ENCODE data around the gene MAN2A1.

Gene MAN2A1

DNA sequence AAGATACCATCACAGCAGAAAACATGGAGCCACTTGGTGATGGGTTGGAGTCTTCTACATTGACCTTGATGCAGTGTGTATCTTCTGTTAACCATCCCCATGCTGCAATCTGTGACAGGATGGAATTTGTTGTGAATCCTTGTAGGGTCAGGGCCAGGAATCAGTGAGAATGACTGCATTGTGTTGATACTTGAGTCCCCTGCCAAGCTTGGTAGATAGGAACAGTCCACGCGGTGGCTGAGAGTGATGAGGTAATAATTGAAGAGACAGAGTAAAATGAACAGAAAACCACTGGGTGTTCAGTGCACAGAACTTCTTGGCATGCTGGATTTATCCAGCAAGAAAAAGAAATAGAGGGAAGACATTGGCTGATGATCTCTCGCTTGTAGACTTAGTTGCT lies 217.5 kb downstream of the MAN2A1 start:
- DNase-seq (ENCODE audit: low read depth, low spot score) = no peak

DNA sequence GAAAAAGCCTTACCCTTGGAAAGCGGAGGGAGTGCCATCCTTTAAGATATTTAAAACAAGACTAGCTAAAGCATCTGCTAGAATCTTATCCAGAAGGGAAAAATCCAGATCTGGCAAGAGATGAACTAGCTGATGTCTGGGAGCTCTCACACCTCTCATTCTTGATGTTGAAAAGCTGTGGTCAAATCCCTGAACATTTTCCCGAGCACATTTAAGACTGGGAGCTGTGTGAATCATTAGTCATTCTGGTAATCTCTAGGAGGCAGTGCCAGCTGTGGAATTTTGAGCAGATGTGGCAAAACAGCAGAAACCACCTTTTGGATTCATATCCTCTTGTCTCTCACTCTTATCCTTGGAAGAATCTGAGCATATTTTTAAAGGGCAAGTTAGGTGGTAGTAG lies 218.0 kb downstream of the MAN2A1 start:
- DNase-seq (ENCODE audit: low read depth, low spot score) = no peak

DNA sequence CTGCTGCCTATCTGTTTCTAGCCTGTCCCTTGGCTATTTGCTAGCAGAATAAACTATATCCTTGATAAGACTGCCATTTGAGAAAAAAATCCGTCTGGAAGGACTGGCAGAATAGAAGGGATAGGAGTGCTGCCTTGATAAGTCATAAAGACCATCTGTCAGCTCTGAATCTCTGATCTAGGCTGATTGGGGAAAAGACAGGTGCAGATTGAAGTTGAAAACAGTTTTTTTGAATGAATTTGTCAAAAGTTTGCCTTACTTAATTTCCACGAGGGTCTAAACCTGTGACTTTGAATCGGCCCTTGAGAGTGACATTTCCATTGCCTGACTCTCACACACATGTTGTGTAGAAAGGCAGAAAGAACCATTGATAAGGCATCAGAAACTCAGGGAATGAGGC lies 218.6 kb downstream of the MAN2A1 start:
- DNase-seq (ENCODE audit: low read depth, low spot score) = no peak

DNA sequence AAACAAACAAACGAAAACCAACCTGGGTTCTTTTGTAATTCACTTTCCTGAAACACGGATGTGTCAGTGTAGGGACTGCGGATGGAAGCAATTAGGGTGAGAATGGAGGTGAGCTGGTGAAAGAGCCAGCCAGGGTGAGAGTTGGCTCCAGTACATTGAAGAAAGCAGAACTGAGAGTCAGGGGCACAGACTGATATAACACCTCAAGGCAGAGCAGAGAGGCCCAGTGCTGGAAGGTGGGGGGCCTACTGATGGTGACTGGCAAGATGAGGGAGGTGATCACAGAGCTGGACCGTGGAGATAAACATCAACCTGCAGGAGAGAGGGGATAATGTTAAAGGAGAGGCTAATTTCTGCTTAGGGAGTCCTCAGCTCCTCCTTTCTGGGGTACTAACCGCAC lies 221.1 kb downstream of the MAN2A1 start:
- DNase-seq (ENCODE audit: low read depth, low spot score) = no peak

DNA sequence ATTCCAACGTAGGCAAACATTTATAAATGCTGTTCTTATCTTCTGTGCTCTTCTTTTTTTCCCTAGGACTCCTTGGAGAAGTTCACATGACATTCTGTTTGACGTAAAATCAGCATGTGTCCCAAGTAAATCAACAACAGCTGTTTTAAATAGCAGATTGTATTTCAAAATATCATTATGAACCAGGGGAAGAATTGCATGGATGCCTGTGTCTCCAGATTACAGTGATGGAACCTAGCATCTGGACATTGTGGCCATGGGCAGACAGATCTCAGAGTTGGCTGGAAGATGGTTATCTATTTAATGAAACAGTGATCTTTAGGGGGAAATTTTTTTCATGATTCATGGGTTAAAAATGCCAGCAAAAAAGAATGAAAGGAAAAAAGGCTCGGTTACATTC lies 222.0 kb downstream of the MAN2A1 start:
- no peak for DNase-seq (ENCODE audit: low read depth, low spot score)

DNA sequence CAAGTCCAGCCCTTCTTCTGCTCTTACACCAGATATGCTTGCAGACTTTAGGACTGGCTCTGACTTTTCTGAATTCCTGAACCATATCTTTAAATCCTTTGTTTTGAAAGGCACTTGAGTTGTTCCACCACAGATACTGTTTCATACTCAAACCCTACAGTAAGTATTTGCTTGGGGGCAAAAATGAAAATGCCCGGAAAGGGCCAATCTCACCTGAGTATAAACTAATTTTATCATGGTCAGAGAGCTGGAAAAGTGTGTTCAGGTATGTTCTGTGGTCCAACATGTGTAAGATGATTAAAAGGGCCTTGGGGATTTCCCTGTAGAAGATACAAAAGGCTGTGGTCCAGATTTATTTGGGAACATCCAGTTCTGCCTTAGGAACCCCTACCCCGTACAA lies 225.2 kb downstream of the MAN2A1 start:
- DNase-seq (ENCODE audit: low read depth, low spot score) = no peak

DNA sequence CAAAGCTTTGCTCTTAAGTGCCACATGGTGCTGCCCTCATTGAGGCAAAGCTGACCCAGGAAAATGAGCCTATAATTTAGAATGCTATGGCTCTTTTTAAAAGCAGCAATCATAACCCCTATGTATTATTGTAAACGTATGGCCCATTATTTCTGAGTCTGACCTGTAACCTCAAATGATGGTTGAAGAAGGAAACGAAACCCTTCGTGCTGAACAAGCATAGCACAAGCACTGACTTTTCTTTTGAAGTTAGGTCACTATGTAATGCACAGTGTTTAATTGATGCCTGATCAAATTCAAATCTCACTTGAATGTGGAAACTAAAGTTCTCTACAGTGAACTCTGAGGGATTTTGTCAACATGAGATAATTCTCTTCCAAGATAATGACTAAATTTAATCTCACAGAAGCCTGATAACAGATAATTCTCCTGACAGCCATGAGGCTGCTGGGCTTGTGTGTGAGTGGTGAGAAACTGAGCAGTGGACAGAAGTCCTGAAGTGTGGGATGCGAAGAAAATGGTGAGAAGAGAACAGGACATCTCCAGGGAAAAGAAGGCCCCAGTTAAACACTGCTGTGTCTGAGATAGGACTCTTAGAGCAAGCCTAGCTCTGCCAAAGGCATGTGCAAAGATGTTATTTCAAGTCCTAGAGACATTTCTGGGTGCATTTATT lies 226.9 kb downstream of the MAN2A1 start:
- no peak for DNase-seq (ENCODE audit: low read depth, low spot score)
